ENCODE results near the gene FTH1.

The FTH1 gene

DNA sequence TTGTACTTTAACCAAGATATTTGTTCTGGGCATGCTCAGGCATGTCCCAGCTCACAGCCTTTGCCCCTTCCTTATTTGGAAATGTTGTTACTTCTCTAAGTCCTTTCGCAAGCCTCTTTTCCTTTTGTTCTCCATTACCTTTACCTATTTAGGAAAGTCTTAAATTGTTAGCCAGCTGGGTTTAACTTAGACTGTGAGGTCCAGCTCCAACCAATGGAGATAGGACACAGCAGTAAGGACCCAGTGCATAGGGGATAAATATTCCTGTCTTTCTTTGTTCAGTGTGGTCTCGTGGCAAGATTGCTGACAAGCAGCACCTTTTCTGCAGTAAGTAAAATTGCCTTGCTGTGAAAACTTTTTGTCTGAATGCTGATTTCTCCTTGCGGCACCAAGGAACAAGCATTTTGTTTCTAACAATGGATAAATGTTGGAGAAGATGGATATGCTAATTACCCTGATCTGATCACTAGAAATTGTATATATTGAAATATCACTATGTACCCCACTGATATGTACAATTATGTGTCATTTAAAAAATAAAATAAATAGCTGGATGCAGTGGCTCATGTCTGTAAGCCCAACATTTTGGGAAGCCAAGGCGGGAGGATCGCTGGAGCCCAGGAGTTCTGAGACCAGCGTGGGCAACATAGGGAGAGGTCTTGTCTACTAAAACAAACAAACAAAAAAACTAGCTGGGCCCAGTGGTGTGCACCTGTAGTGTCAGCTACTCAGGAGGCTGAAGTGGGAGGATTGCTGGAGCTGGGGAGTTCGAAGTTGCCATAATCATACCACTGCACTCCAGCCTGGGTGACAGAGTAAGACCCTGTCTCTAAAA, 31.9 kb upstream of the FTH1 start:
- no peak overlapping the region for H3K4me3 ChIP-seq (ENCODE audit: low read depth, low read length)
- peak; percentile 52 for DNase-seq (ENCODE audit: low read depth)
- TF ChIP-seq, protein P1, sequence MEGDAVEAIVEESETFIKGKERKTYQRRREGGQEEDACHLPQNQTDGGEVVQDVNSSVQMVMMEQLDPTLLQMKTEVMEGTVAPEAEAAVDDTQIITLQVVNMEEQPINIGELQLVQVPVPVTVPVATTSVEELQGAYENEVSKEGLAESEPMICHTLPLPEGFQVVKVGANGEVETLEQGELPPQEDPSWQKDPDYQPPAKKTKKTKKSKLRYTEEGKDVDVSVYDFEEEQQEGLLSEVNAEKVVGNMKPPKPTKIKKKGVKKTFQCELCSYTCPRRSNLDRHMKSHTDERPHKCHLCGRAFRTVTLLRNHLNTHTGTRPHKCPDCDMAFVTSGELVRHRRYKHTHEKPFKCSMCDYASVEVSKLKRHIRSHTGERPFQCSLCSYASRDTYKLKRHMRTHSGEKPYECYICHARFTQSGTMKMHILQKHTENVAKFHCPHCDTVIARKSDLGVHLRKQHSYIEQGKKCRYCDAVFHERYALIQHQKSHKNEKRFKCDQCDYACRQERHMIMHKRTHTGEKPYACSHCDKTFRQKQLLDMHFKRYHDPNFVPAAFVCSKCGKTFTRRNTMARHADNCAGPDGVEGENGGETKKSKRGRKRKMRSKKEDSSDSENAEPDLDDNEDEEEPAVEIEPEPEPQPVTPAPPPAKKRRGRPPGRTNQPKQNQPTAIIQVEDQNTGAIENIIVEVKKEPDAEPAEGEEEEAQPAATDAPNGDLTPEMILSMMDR (conservative IDR thresholded peaks at IDR 0.05; ENCODE audit: low read depth, low read length) = no peak

DNA sequence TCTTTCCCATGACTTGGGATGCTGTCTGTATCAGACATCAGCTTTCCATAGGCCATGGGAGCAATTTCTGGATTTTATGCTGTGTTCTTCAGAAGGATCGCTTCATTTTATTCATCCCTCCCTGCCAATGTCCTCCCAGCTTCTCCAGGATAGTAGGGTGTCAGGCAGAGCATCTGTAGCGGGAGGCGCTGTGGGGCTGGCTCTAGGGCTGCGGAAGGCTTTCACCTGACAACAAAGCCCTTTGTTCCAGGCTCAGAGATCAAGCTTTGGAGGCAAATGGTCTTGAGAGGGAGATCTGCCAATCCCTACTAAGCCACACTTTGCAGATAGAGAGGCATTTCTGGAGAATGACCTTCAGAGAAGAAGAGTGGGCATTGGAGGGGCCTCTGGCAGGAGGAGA, 29.5 kb upstream of the FTH1 start:
- DNase-seq (ENCODE audit: low read depth) = no peak
- TF ChIP-seq, protein P1 (conservative IDR thresholded peaks at IDR 0.05; ENCODE audit: low read depth, low read length) = no peak
- no peak overlapping the region for H3K4me3 ChIP-seq (ENCODE audit: low read depth, low read length)

DNA sequence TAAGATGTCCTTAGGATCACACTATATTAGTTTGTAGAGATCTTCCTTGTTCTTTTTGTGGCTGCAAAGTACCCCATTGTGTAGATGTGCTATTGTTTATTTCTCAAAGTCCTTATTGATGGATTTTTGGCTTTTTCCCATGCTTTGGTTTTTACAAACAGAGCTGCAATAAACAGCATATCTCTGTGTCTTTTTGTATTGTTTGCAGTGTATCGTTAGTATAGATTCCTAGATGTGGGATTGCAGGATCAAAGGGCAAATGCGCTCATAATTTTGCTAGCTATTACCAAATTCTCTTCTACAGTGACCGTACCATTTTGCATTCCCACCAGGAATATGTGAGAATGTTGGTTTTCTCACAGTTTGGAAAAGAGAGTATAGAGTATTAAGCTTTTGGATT, 27.5 kb upstream of the FTH1 start:
- TF ChIP-seq, protein P1 (conservative IDR thresholded peaks at IDR 0.05; ENCODE audit: low read depth, low read length) = no peak
- DNase-seq (ENCODE audit: low read depth) = no peak
- no peak overlapping the region for H3K4me3 ChIP-seq (ENCODE audit: low read depth, low read length)

DNA sequence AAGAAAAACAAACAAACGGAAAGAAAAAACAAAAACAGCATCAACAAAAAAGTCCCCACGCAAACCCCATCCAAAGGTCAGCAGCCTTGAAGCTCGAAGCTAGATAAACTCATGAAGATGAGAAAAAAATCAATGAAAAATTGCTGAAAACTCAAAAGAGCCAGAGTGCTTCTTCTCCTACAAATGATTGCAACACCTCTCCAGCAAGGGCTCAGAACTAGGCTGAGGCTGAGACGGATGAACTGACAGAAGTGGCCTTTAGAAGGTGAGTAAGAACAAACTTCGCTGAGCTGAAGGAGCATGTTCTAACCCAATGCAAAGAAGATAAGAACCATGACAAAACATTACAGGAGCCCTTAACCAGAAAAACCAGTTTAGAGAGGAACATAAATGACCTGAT, 18.4 kb upstream of the FTH1 start:
- peak; percentile 48 for DNase-seq (ENCODE audit: low read depth)
- TF ChIP-seq, protein P1 (conservative IDR thresholded peaks at IDR 0.05; ENCODE audit: low read depth, low read length) = no peak
- H3K4me3 ChIP-seq (ENCODE audit: low read depth, low read length) = no peak overlapping the region

DNA sequence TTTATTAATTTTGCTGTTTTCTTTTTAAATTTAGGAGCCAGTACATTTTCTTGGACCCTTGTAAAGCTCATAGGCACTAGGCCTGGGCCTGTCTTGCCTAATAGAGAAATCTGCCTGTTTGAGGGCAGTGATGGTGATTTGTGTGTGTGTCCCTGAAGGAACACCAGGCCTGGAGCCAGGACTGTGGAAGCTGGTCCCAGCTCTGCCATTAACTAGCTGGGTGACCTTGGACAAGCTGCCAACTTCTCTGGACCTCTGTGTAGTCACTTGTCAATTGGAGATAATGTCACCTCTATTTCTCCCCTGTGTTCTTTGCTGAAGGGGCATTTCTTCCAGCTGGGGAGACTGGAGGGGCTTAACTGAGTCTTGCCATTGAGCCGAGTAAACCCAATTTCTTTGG, 16.0 kb upstream of the FTH1 start:
- TF ChIP-seq, protein P1 (conservative IDR thresholded peaks at IDR 0.05; ENCODE audit: low read depth, low read length) = no peak
- no peak for DNase-seq (ENCODE audit: low read depth)
- H3K4me3 ChIP-seq (ENCODE audit: low read depth, low read length) = no peak overlapping the region

DNA sequence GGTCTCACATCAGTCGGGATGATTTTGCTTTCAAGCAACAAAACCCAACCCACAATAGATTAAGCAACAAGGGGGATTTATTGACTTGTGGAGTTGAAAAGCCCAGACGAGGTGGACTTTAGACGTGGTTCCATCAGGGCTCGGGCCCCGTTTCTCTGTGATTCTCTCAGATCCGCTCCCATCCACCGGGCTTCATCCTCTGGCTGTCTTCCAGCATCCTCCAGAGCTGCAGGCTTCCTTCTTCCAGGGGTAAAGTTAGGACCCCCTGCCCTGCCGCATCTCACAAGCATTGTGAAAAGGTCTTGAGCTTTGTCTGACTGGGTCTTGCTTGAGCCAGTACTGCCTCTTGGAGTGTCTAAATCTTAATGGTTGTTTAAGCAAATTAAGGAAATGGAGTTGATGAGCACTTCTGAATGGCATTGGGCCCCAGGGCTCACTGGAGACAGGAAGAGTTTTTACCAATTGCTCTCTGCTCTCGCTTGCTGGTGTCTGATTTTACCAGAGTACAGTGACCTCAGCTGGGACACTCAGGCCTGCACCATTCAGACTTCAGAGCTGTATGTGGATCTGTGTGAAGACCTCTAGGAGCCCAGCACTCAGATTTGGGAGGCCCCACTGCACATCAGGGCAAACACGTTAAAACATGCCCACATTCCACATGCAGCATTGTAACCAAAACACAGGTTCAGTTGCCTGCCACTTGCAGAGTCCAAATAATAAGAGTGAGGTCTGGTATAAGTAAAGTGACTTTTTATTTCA, 13.5 kb upstream of the FTH1 start:
- no peak for DNase-seq (ENCODE audit: low read depth)
- H3K4me3 ChIP-seq (ENCODE audit: low read depth, low read length) = no peak overlapping the region
- TF ChIP-seq, protein P1 (conservative IDR thresholded peaks at IDR 0.05; ENCODE audit: low read depth, low read length) = no peak
